ENCODE data around the gene ZBTB26. TPM values are rescaled to one million over a fixed set of nuclear protein-coding genes. Genes with fewer than 3 reads are reported as not detected.

The ZBTB26 gene
- total RNA-seq, 1 donor from 2014 or later = 6.5 TPM

- no peak overlapping the region for H2AFZ ChIP-seq (ENCODE audit: low read depth, low read length)
- H3K4me1 ChIP-seq (ENCODE audit: insufficient read depth, low read length) = no peaks in the 10 kb centered on the region
- no peaks in the 10 kb centered on the region for H3K9me3 ChIP-seq (ENCODE audit: insufficient read depth, low read depth, low read length)
- H3K27me3 ChIP-seq (ENCODE audit: insufficient read depth, low read length) = no peaks in the 10 kb centered on the region
- H3K4me3 ChIP-seq (ENCODE audit: insufficient read depth, low read depth, low read length) = no peak overlapping the region
- H3K36me3 ChIP-seq (ENCODE audit: insufficient read depth, low read length) = peaks cover 4% of the 10 kb centered on the region
- TF ChIP-seq CTCF (IDR thresholded peaks at IDR 0.05; ENCODE audit: insufficient read depth, low read depth, low read length) (no peak), EZH2 (IDR thresholded peaks at IDR 0.05; ENCODE audit: insufficient read depth, low read length) (no peak)
- peaks cover 11% of the 10 kb centered on the region for H3K4me1 Mint-ChIP-seq (ENCODE audit: low read depth, unreplicated experiment)
- FAIRE-seq (no peak), DNase-seq (ENCODE audit: low read depth) (no peak)
- H3K4me3 Mint-ChIP-seq (ENCODE audit: unreplicated experiment) = no peak overlapping the region
- peaks cover 11% of the 10 kb centered on the region for H4K20me1 ChIP-seq (ENCODE audit: insufficient read depth, low read length)
- H3K9me3 Mint-ChIP-seq (ENCODE audit: unreplicated experiment) = no peaks in the 10 kb centered on the region
- H3K27ac ChIP-seq (ENCODE audit: low read depth, low read length) = no peak overlapping the region
- no peak overlapping the region for H3K9ac ChIP-seq (ENCODE audit: low read length)
- no peaks in the 10 kb centered on the region for H3K36me3 Mint-ChIP-seq (ENCODE audit: low read depth, unreplicated experiment)
- no peak overlapping the region for H3K27ac Mint-ChIP-seq (ENCODE audit: unreplicated experiment)
- no peak overlapping the region for H3K4me2 ChIP-seq (ENCODE audit: low read length)
- peaks cover 62% of the 10 kb centered on the region for H3K79me2 ChIP-seq (ENCODE audit: insufficient read depth, low read length)
- H3K27me3 Mint-ChIP-seq (ENCODE audit: low read depth, unreplicated experiment) = no peaks in the 10 kb centered on the region
Observed at GRCh38 chr9:122936464-122936863, 5.2 kb upstream of the ZBTB26 start.

- no peak overlapping the region for H3K4me3 Mint-ChIP-seq (ENCODE audit: unreplicated experiment)
Observed at GRCh38 chr9:122930541-122931225, 629 bp downstream of the ZBTB26 start.

More at GRCh38 chr9:122930541-122931225, 629 bp downstream of the ZBTB26 start:
- no peaks in the 10 kb centered on the region for H3K27me3 Mint-ChIP-seq (ENCODE audit: low read depth, unreplicated experiment)
- peaks cover 6% of the 10 kb centered on the region for H4K20me1 ChIP-seq (ENCODE audit: insufficient read depth, low read length)
- no peaks in the 10 kb centered on the region for H3K36me3 Mint-ChIP-seq (ENCODE audit: low read depth, unreplicated experiment)
- TF ChIP-seq EZH2 (IDR thresholded peaks at IDR 0.05; ENCODE audit: insufficient read depth, low read length) (no peak), CTCF (IDR thresholded peaks at IDR 0.05; ENCODE audit: insufficient read depth, low read depth, low read length) (no peak)
- H3K27ac Mint-ChIP-seq (ENCODE audit: unreplicated experiment) = no peak overlapping the region
- peaks cover 3% of the 10 kb centered on the region for H3K4me1 Mint-ChIP-seq (ENCODE audit: low read depth, unreplicated experiment)
- H3K4me2 ChIP-seq (ENCODE audit: low read length) = peak overlapping the region; percentile 90
- H3K27me3 ChIP-seq (ENCODE audit: insufficient read depth, low read length) = no peaks in the 10 kb centered on the region
- DNase-seq (ENCODE audit: low read depth) (no peak), FAIRE-seq (no peak)
- H3K79me2 ChIP-seq (ENCODE audit: insufficient read depth, low read length) = peaks cover 83% of the 10 kb centered on the region
- H3K4me3 ChIP-seq (ENCODE audit: insufficient read depth, low read depth, low read length) = peak overlapping the region; percentile 97
- peak overlapping the region; percentile 86 for H2AFZ ChIP-seq (ENCODE audit: low read depth, low read length)
- H3K27ac ChIP-seq (ENCODE audit: low read depth, low read length) = peak overlapping the region; percentile 79
- H3K9me3 Mint-ChIP-seq (ENCODE audit: unreplicated experiment) = no peaks in the 10 kb centered on the region
- peaks cover 6% of the 10 kb centered on the region for H3K4me1 ChIP-seq (ENCODE audit: insufficient read depth, low read length)
- H3K9me3 ChIP-seq (ENCODE audit: insufficient read depth, low read depth, low read length) = no peaks in the 10 kb centered on the region
- no peaks in the 10 kb centered on the region for H3K36me3 ChIP-seq (ENCODE audit: insufficient read depth, low read length)
- H3K9ac ChIP-seq (ENCODE audit: low read length) = peak overlapping the region; percentile 92

Data from astrocyte (in vitro differentiated cells and primary cell).